ENCODE measurements around the gene FBXL13.
"Not testable (repeated sequence)": the region's sequence is repeated elsewhere in the genome, so short reads cannot be mapped to it uniquely, and the experiment has no call there.

FBXL13 gene

GRCh38 chr7:102817616-102818573 is 256.7 kb downstream of the FBXL13 start:
- DNase-seq (ENCODE audit: low spot score in 2 of 2), result no peak
- no peaks in the 10 kb centered on the region for H3K9me3 Mint-ChIP-seq
- H3K4me3 Mint-ChIP-seq, result no peak overlapping the region
- peaks cover 8% of the 10 kb centered on the region for H3K36me3 Mint-ChIP-seq
- no peaks in the 10 kb centered on the region for H3K4me1 Mint-ChIP-seq
- no peak for ATAC-seq (ENCODE audit: low read depth)
- H3K27me3 Mint-ChIP-seq, result no peaks in the 10 kb centered on the region
- H3K27ac Mint-ChIP-seq, result no peak overlapping the region

- Mint-ChIP-seq H3K4me1 (no peaks in the 10 kb centered on the region), H3K36me3 (peaks cover 7% of the 10 kb centered on the region), H3K9me3 (no peaks in the 10 kb centered on the region), H3K27ac (no peak overlapping the region), H3K4me3 (no peak overlapping the region), H3K27me3 (no peaks in the 10 kb centered on the region)
- no peak for DNase-seq (ENCODE audit: low spot score in 2 of 2)
- ATAC-seq (ENCODE audit: low read depth), result no peak
Observed at GRCh38 chr7:102814025-102814471, 260.5 kb downstream of the FBXL13 start.

- DNase-seq (ENCODE audit: low spot score in 2 of 2) (no peak), ATAC-seq (ENCODE audit: low read depth) (no peak)
- Mint-ChIP-seq H3K4me1 (no peaks in the 10 kb centered on the region), H3K36me3 (peaks cover 7% of the 10 kb centered on the region), H3K4me3 (no peak overlapping the region), H3K9me3 (no peaks in the 10 kb centered on the region), H3K27ac (no peak overlapping the region), H3K27me3 (no peaks in the 10 kb centered on the region)
Observed at GRCh38 chr7:102813191-102814024, 261.2 kb downstream of the FBXL13 start.

GRCh38 chr7:102811942-102812678 is 262.5 kb downstream of the FBXL13 start:
- H3K9me3 Mint-ChIP-seq, result no peaks in the 10 kb centered on the region
- DNase-seq (ENCODE audit: low spot score in 2 of 2) (no peak), ATAC-seq (ENCODE audit: low read depth) (no peak)
- H3K4me3 Mint-ChIP-seq, result no peak overlapping the region
- peaks cover 5% of the 10 kb centered on the region for H3K36me3 Mint-ChIP-seq
- no peaks in the 10 kb centered on the region for H3K4me1 Mint-ChIP-seq
- no peaks in the 10 kb centered on the region for H3K27me3 Mint-ChIP-seq
- no peak overlapping the region for H3K27ac Mint-ChIP-seq

- Mint-ChIP-seq H3K9me3 (no peaks in the 10 kb centered on the region), H3K4me3 (no peak overlapping the region), H3K27ac (no peak overlapping the region), H3K27me3 (no peaks in the 10 kb centered on the region), H3K4me1 (no peaks in the 10 kb centered on the region), H3K36me3 (peaks cover 5% of the 10 kb centered on the region)
- ATAC-seq (ENCODE audit: low read depth) (no peak), DNase-seq (ENCODE audit: low spot score in 2 of 2) (no peak)
Observed at GRCh38 chr7:102810916-102811315, 263.7 kb downstream of the FBXL13 start.

GRCh38 chr7:102806613-102807012 is 268.0 kb downstream of the FBXL13 start:
- H3K9me3 Mint-ChIP-seq, result peaks cover 6% of the 10 kb centered on the region
- H3K36me3 Mint-ChIP-seq, result peaks cover 3% of the 10 kb centered on the region
- ATAC-seq (ENCODE audit: low read depth) (no peak), DNase-seq (ENCODE audit: low spot score in 2 of 2) (no peak)
- no peak overlapping the region for H3K27ac Mint-ChIP-seq
- H3K4me3 Mint-ChIP-seq, result no peak overlapping the region
- H3K27me3 Mint-ChIP-seq, result no peaks in the 10 kb centered on the region
- peaks cover 2% of the 10 kb centered on the region for H3K4me1 Mint-ChIP-seq

- DNase-seq (ENCODE audit: low spot score in 2 of 2); H3K27me3 Mint-ChIP-seq; ATAC-seq (ENCODE audit: low read depth); H3K27ac Mint-ChIP-seq; H3K9me3 Mint-ChIP-seq; H3K4me3 Mint-ChIP-seq; H3K36me3 Mint-ChIP-seq; H3K4me1 Mint-ChIP-seq: not testable (repeated sequence)
Observed at GRCh38 chr7:102795987-102796595, 278.5 kb downstream of the FBXL13 start.

- H3K9me3 Mint-ChIP-seq; H3K4me1 Mint-ChIP-seq; H3K27me3 Mint-ChIP-seq; H3K4me3 Mint-ChIP-seq; H3K36me3 Mint-ChIP-seq; H3K27ac Mint-ChIP-seq; DNase-seq (ENCODE audit: low spot score in 2 of 2); ATAC-seq (ENCODE audit: low read depth): not testable (repeated sequence)
Observed at GRCh38 chr7:102794567-102794966, 280.0 kb downstream of the FBXL13 start.

- H3K4me1 Mint-ChIP-seq; H3K27ac Mint-ChIP-seq; H3K9me3 Mint-ChIP-seq; H3K27me3 Mint-ChIP-seq; H3K36me3 Mint-ChIP-seq; H3K4me3 Mint-ChIP-seq; ATAC-seq (ENCODE audit: low read depth); DNase-seq (ENCODE audit: low spot score in 2 of 2): not testable (repeated sequence)
Observed at GRCh38 chr7:102791831-102792230, 282.8 kb downstream of the FBXL13 start.

- H3K4me1 Mint-ChIP-seq; H3K4me3 Mint-ChIP-seq; H3K27ac Mint-ChIP-seq; H3K9me3 Mint-ChIP-seq; DNase-seq (ENCODE audit: low spot score in 2 of 2); H3K27me3 Mint-ChIP-seq; H3K36me3 Mint-ChIP-seq; ATAC-seq (ENCODE audit: low read depth): not testable (repeated sequence)
Observed at GRCh38 chr7:102791367-102791766, 283.2 kb downstream of the FBXL13 start.

- not testable (repeated sequence) for H3K27ac Mint-ChIP-seq; H3K4me3 Mint-ChIP-seq; H3K4me1 Mint-ChIP-seq; H3K27me3 Mint-ChIP-seq; H3K36me3 Mint-ChIP-seq; ATAC-seq (ENCODE audit: low read depth); DNase-seq (ENCODE audit: low spot score in 2 of 2); H3K9me3 Mint-ChIP-seq
Observed at GRCh38 chr7:102790364-102791100, 284.1 kb downstream of the FBXL13 start.

- H3K27me3 Mint-ChIP-seq; ATAC-seq (ENCODE audit: low read depth); H3K9me3 Mint-ChIP-seq; H3K36me3 Mint-ChIP-seq; H3K27ac Mint-ChIP-seq; H3K4me1 Mint-ChIP-seq; DNase-seq (ENCODE audit: low spot score in 2 of 2); H3K4me3 Mint-ChIP-seq: not testable (repeated sequence)
Observed at GRCh38 chr7:102788770-102789169, 285.8 kb downstream of the FBXL13 start.

GRCh38 chr7:102780926-102781325 is 293.7 kb downstream of the FBXL13 start:
- DNase-seq (ENCODE audit: low spot score in 2 of 2); H3K4me1 Mint-ChIP-seq; ATAC-seq (ENCODE audit: low read depth); H3K36me3 Mint-ChIP-seq; H3K27ac Mint-ChIP-seq; H3K27me3 Mint-ChIP-seq; H3K9me3 Mint-ChIP-seq; H3K4me3 Mint-ChIP-seq: not testable (repeated sequence)

All from memory B cell (primary cell).